ENCODE data around the gene MYOZ3. TPM values are rescaled to one million over a fixed set of nuclear protein-coding genes. Genes with fewer than 3 reads are reported as not detected.

MYOZ3 gene
- total and polyA plus RNA-seq, 4 donors: 0.03 to 0.09 (median 0.04) TPM; not detected in 1

GRCh38 chr5:150624334-150625163, 36.5 kb upstream of the MYOZ3 start:
- DNase-seq (ENCODE audit: low spot score): no peak
- Histone ChIP-seq H3K4me1 (ENCODE audit: control insufficient read depth in 4 of 4, insufficient read depth in 4 of 4, low read length in 3 of 4) (peaks cover 9 to 47% (median 39%) of the 10 kb centered on the region in 4 donors), H3K9ac (ENCODE audit: low read depth in 1 of 2, low read length in 2 of 2) (peak overlapping the region; percentile 1 to 40)

DNA sequence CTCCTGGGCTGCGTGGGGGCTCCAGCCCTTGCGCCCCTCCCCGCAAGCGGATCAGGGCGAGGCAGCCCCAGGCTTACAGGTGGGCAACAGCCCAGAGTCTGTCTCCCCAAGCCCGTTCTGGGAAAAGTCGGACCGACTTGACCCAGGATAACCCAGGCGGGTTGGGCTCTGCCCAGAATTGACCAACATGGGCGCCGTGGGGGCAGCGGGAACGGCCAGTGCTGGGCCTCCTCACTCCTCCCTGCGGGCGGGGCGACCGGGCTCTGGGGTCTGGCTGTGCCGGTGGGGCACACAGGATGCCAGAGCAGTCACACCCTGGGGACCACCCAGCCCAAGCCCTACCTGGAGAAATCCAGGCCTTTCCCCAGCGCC, 35.9 kb upstream of the MYOZ3 start:
- Histone ChIP-seq H3K9me3 (ENCODE audit: control insufficient read depth in 4 of 4, low read length in 3 of 4) (no peaks in the 10 kb centered on the region), H3K36me3 (ENCODE audit: control insufficient read depth in 4 of 4, insufficient read depth in 3 of 4, low read depth in 1 of 4, low read length in 3 of 4) (no peaks in the 10 kb centered on the region), H3K4me1 (ENCODE audit: control insufficient read depth in 4 of 4, insufficient read depth in 4 of 4, low read length in 3 of 4) (peaks cover 9 to 52% (median 45%) of the 10 kb centered on the region in 4 donors), H3K4me3 (ENCODE audit: low read depth in 1 of 3, low read length in 3 of 3) (peak overlapping the region; percentile 68 to 74 (median 68)), H3K27me3 (ENCODE audit: control insufficient read depth in 4 of 4, insufficient read depth in 4 of 4, low read length in 3 of 4) (no peaks in the 10 kb centered on the region), H3K9ac (ENCODE audit: low read depth in 1 of 2, low read length in 2 of 2) (peak overlapping the region; percentile 1 to 40), H3K27ac (ENCODE audit: low read depth in 1 of 2, low read length in 2 of 2) (peak overlapping the region; percentile 67 to 90)
- no peak for DNase-seq (ENCODE audit: low spot score)
- TF ChIP-seq HNF4A (conservative IDR thresholded peaks at IDR 0.05) (peak in 1 of 2 donors; percentile 6), RXRA (IDR thresholded peaks at IDR 0.05) (peak in 1 of 2 donors; percentile 62), ATF3 (IDR thresholded peaks at IDR 0.05) (no peak), TAF1 (conservative IDR thresholded peaks at IDR 0.05) (no peak), JUND (IDR thresholded peaks at IDR 0.05) (no peak), FOXA2 (IDR thresholded peaks at IDR 0.05) (no peak), YY1 (IDR thresholded peaks at IDR 0.05) (peak; percentile 76), SP1 (IDR thresholded peaks at IDR 0.05) (peak; percentile 10)
- 14% methylated on average over 19 of the region's 19 CpGs for WGBS

More at GRCh38 chr5:150624334-150625163, 36.5 kb upstream of the MYOZ3 start:
- H3K36me3 ChIP-seq (ENCODE audit: control insufficient read depth in 4 of 4, insufficient read depth in 3 of 4, low read depth in 1 of 4, low read length in 3 of 4): no peaks in the 10 kb centered on the region
- TF ChIP-seq ZBTB33 (IDR thresholded peaks at IDR 0.05) (no peak), HNF4A (conservative IDR thresholded peaks at IDR 0.05) (no peak), RAD21 (IDR thresholded peaks at IDR 0.05) (no peak), SP1 (IDR thresholded peaks at IDR 0.05) (no peak), NR2F2 (IDR thresholded peaks at IDR 0.05) (no peak), FOXA2 (IDR thresholded peaks at IDR 0.05) (no peak)
- TF ChIP-seq, protein P1, sequence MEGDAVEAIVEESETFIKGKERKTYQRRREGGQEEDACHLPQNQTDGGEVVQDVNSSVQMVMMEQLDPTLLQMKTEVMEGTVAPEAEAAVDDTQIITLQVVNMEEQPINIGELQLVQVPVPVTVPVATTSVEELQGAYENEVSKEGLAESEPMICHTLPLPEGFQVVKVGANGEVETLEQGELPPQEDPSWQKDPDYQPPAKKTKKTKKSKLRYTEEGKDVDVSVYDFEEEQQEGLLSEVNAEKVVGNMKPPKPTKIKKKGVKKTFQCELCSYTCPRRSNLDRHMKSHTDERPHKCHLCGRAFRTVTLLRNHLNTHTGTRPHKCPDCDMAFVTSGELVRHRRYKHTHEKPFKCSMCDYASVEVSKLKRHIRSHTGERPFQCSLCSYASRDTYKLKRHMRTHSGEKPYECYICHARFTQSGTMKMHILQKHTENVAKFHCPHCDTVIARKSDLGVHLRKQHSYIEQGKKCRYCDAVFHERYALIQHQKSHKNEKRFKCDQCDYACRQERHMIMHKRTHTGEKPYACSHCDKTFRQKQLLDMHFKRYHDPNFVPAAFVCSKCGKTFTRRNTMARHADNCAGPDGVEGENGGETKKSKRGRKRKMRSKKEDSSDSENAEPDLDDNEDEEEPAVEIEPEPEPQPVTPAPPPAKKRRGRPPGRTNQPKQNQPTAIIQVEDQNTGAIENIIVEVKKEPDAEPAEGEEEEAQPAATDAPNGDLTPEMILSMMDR (IDR thresholded peaks at IDR 0.05; ENCODE audit: low read depth, low read length, missing input control): no peak
- no peaks in the 10 kb centered on the region for H3K27me3 ChIP-seq (ENCODE audit: control insufficient read depth in 4 of 4, insufficient read depth in 4 of 4, low read length in 3 of 4)
- WGBS: 3% methylated on average over 74 of the region's 74 CpGs
- H3K27ac ChIP-seq (ENCODE audit: low read depth in 1 of 2, low read length in 2 of 2): peak overlapping the region; percentile 67 to 90
- H3K4me3 ChIP-seq (ENCODE audit: low read depth in 1 of 3, low read length in 3 of 3): peak overlapping the region; percentile 68 to 74 (median 68)
- H3K9me3 ChIP-seq (ENCODE audit: control insufficient read depth in 4 of 4, low read length in 3 of 4): no peaks in the 10 kb centered on the region

Measured in liver (tissue), 9 donors.